Astrocyte (in vitro differentiated cells and primary cell): Measurements from ENCODE around the gene INCA1. TPM values are rescaled to one million over a fixed set of nuclear protein-coding genes. Genes with fewer than 3 reads are reported as not detected.

Experiments
- DNase-seq: peaks from one replicate; pipeline ENCODE4 v3.0.0-alpha.2; 2010; ENCODE audit warnings: low read depth
- FAIRE-seq: peaks from 2 replicates; lab custom pipeline; 2011; peaks lifted over from hg19 to GRCh38; lab: Jason Lieb, UNC
- H2AFZ ChIP-seq: 2 replicates; pipeline ENCODE4 v1.6.0; 2012; ENCODE audit warnings: low read depth, low read length, inconsistent platforms
- H3K27ac ChIP-seq: 2 replicates; pipeline ENCODE4 v1.5.1; 2011; ENCODE audit warnings: low read depth, low read length, inconsistent platforms
- H3K27me3 ChIP-seq: 2 replicates; pipeline ENCODE4 v1.6.0; 2011; ENCODE audit warnings: low read length, inconsistent platforms; ENCODE audit not compliant: insufficient read depth
- H3K36me3 ChIP-seq: 2 replicates; pipeline ENCODE4 v1.5.1; 2011; ENCODE audit warnings: low read length, inconsistent platforms; ENCODE audit not compliant: insufficient read depth
- H3K4me1 ChIP-seq: 2 replicates; pipeline ENCODE4 v1.5.1; 2011; ENCODE audit warnings: low read length, inconsistent platforms; ENCODE audit not compliant: insufficient read depth
- H3K4me2 ChIP-seq: 2 replicates; pipeline ENCODE4 v1.6.0; 2012; ENCODE audit warnings: low read length, inconsistent platforms
- H3K4me3 ChIP-seq: 2 replicates; pipeline ENCODE4 v1.5.1; 2011; ENCODE audit warnings: low read depth, mild to moderate bottlenecking, low read length, inconsistent platforms; ENCODE audit not compliant: insufficient read depth
- H3K79me2 ChIP-seq: 2 replicates; pipeline ENCODE4 v1.6.0; 2012; ENCODE audit warnings: mild to moderate bottlenecking, low read length, inconsistent platforms; ENCODE audit not compliant: insufficient read depth
- H3K9ac ChIP-seq: 2 replicates; pipeline ENCODE4 v1.6.0; 2012; ENCODE audit warnings: mild to moderate bottlenecking, low read length, inconsistent platforms
- H3K9me3 ChIP-seq: 2 replicates; pipeline ENCODE4 v1.5.1; 2012; ENCODE audit warnings: low read depth, mild to moderate bottlenecking, low read length, inconsistent platforms; ENCODE audit not compliant: insufficient read depth
- H4K20me1 ChIP-seq: 2 replicates; pipeline ENCODE4 v1.6.0; 2012; ENCODE audit warnings: low read length, inconsistent platforms; ENCODE audit not compliant: insufficient read depth
- H3K27ac Mint-ChIP-seq: one replicate; pipeline ENCODE4 v1.8.0; 2021; ENCODE audit warnings: mild to moderate bottlenecking, mixed read lengths; ENCODE audit not compliant: unreplicated experiment
- H3K27me3 Mint-ChIP-seq: one replicate; pipeline ENCODE4 v1.8.0; 2021; ENCODE audit warnings: low read depth, mixed read lengths; ENCODE audit not compliant: unreplicated experiment
- H3K36me3 Mint-ChIP-seq: one replicate; pipeline ENCODE4 v1.8.0; 2021; ENCODE audit warnings: low read depth, mixed read lengths; ENCODE audit not compliant: unreplicated experiment
- H3K4me1 Mint-ChIP-seq: one replicate; pipeline ENCODE4 v1.8.0; 2021; ENCODE audit warnings: low read depth, mixed read lengths; ENCODE audit not compliant: unreplicated experiment
- H3K4me3 Mint-ChIP-seq: one replicate; pipeline ENCODE4 v1.8.0; 2021; ENCODE audit warnings: mild to moderate bottlenecking, moderate library complexity, mixed read lengths; ENCODE audit not compliant: unreplicated experiment
- H3K9me3 Mint-ChIP-seq: one replicate; pipeline ENCODE4 v1.8.0; 2021; ENCODE audit warnings: mild to moderate bottlenecking, mixed read lengths; ENCODE audit not compliant: unreplicated experiment
- CTCF ChIP-seq: IDR thresholded peaks from 2 replicates; pipeline ENCODE4 v1.5.1; 2011; ENCODE audit warnings: low read depth, mild to moderate bottlenecking, inconsistent platforms, low read length, moderate library complexity; ENCODE audit not compliant: insufficient read depth
- EZH2 ChIP-seq: IDR thresholded peaks from 2 replicates; pipeline ENCODE4 v1.6.1; 2012; ENCODE audit warnings: mild to moderate bottlenecking, low read length, inconsistent platforms; ENCODE audit not compliant: insufficient read depth
- total RNA-seq: library from RNA; stranded (reverse); gene quantifications from 2 replicates; pipeline ENCODE4 v1.2.1, GENCODE V29; 2021

INCA1 gene
- total RNA-seq, 1 donor from 2014 or later: 1.7 TPM

DNA sequence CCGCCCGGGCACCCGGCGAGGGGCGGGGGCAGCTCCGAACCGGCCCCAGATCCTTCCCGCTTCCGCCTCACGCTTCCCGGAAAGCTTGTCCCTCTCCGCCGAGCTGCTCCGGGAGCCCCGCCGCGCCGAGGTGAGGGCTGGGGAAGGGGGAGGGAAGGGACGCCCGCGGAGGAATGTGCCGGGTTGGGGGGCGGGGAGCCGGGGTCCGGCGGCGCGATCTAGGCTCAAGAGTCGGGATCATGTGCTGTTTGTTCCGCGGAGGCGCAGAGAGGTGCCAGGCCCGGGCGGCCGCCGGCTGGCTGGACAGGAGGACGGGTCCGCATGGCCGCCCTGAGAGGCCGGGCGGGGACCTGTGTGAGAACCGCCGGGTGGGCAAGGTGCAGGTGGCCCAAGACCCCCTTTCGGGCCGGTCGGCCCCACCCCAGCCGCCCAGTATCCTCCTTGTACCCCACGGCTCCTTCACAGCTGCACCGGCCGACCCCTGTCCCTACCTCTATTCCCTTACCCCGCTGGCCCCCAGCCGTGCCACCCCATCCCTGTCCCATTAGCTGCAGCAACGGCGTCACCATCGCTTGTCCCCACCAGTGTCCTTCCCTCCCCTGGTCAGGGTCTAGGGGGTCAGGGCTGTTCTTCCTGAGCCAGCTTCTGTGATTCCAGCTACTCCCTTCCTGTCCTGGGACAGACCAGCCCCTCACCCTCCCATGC lies 857 bp upstream of the INCA1 start:
- H3K9ac ChIP-seq: peak overlapping the region; percentile 85
- H3K27ac Mint-ChIP-seq: no peak overlapping the region
- no peaks in the 10 kb centered on the region for H3K27me3 ChIP-seq
- H3K27me3 Mint-ChIP-seq: peaks cover 2% of the 10 kb centered on the region
- FAIRE-seq: no peak
- peak; percentile 13 for DNase-seq
- peak overlapping the region; percentile 77 for H3K27ac ChIP-seq
- H3K9me3 ChIP-seq: no peaks in the 10 kb centered on the region
- peaks cover 12% of the 10 kb centered on the region for H3K36me3 ChIP-seq
- peak overlapping the region; percentile 47 for H2AFZ ChIP-seq
- H4K20me1 ChIP-seq: peaks cover 43% of the 10 kb centered on the region
- H3K4me3 ChIP-seq: peak overlapping the region; percentile 69
- TF ChIP-seq EZH2 (no peak), CTCF (no peak)
- peaks cover 35% of the 10 kb centered on the region for H3K79me2 ChIP-seq
- peak overlapping the region; percentile 91 for H3K4me3 Mint-ChIP-seq
- peaks cover 13% of the 10 kb centered on the region for H3K36me3 Mint-ChIP-seq
- peaks cover 2% of the 10 kb centered on the region for H3K9me3 Mint-ChIP-seq
- H3K4me1 Mint-ChIP-seq: peaks cover 6% of the 10 kb centered on the region
- H3K4me2 ChIP-seq: peak overlapping the region; percentile 99
- H3K4me1 ChIP-seq: peaks cover 24% of the 10 kb centered on the region

DNA sequence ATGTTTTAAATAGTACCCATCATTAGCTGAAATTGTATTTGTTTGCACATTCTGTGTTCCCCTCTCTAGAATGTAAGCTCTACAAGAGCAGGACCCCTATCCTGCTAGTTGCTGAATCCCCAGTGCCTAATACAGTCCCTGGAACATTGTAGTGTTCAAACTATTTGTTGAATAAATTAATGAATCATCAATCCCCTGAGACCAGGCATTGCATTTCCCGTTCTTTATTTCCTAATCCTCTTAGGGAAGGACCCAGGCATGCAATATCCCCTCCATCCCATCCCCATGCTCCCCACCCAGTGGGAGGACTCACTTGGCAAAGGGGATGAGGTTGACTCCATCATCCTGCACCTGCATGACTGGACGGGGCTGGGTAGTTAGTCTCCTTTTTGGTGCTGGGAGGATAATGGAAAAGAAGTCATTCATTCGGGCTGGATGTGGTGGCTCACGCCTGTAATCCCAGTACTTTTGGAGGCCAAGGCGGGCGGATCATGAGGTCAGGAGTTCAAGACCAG lies 3.2 kb downstream of the INCA1 start:
- Mint-ChIP-seq H3K27ac (no peak overlapping the region), H3K4me1 (peaks cover 7% of the 10 kb centered on the region), H3K9me3 (peaks cover 2% of the 10 kb centered on the region), H3K27me3 (peaks cover 2% of the 10 kb centered on the region), H3K36me3 (peaks cover under 1% of the 10 kb centered on the region), H3K4me3 (no peak overlapping the region)
- Histone ChIP-seq H3K4me2 (no peak overlapping the region), H3K27ac (no peak overlapping the region), H3K9me3 (no peaks in the 10 kb centered on the region), H3K27me3 (no peaks in the 10 kb centered on the region), H3K36me3 (no peaks in the 10 kb centered on the region), H4K20me1 (peaks cover 9% of the 10 kb centered on the region), H2AFZ (no peak overlapping the region), H3K9ac (no peak overlapping the region), H3K4me3 (no peak overlapping the region), H3K79me2 (peaks cover 13% of the 10 kb centered on the region), H3K4me1 (peaks cover 15% of the 10 kb centered on the region)
- FAIRE-seq (no peak), DNase-seq (no peak)
- TF ChIP-seq CTCF (no peak), EZH2 (no peak)
